Pancreas (tissue), 10 donors: ENCODE results near the gene XKRX. TPM values are rescaled to one million over a fixed set of nuclear protein-coding genes. Genes with fewer than 3 reads are reported as not detected.

Experiments
- ATAC-seq, 4 donors: fragments of 200-7000 bp; cut with Tn5 transposase; one replicate each; pipeline versions ENCODE4 v1.8.0 to v1.9.1; 2020; ENCODE audit warnings: mild to moderate bottlenecking in 4 of 4, moderate library complexity in 4 of 4
- DNase-seq, 6 donors: peaks; one replicate each; pipeline ENCODE4 v3.0.0-alpha.2; 2020
- FAIRE-seq: peaks from 2 replicates; lab custom pipeline; 2012; peaks lifted over from hg19 to GRCh38; lab: Jason Lieb, UNC
- H3K27ac ChIP-seq, 4 donors: fragments of 200-600 bp; sonication (generic); 1 replicate in 3 of 4; 2 replicates in 1 of 4; pipeline versions ENCODE4 v1.5.0 to v1.8.0; 2020
- H3K27me3 ChIP-seq, 4 donors: fragments of 200-600 bp; one replicate each; pipeline ENCODE4 v1.8.0; 2021
- H3K36me3 ChIP-seq, 3 donors: fragments of 200-600 bp; sonication (generic) in 1 of 3; one replicate each; pipeline versions ENCODE4 v1.5.0 to v1.8.0; 2020 to 2021
- H3K4me1 ChIP-seq, 3 donors: fragments of 200-600 bp; one replicate each; pipeline ENCODE4 v1.8.0; 2021
- H3K4me3 ChIP-seq, 4 donors: fragments of 200-600 bp; sonication (generic) in 2 of 4; one replicate each; pipeline versions ENCODE4 v1.5.0 to v1.8.0; 2020 to 2021
- H3K9me3 ChIP-seq, 4 donors: fragments of 200-600 bp; one replicate each; pipeline ENCODE4 v1.8.0; 2021
- WGBS, 2 donors: extraction: QIAGEN DNeasy Blood & Tissue Kit; methylation state at CpG; one replicate each; pipeline ENCODE4 v1.1.7; 2013; 5-methylcytosine and 5-hydroxymethylcytosine counted together
- intact Hi-C, 3 donors: fragments of 100-400 bp; cut with DNase I; formaldehyde crosslinking; loops; one replicate each; pipeline versions ENCODE4 v1.11.1 to v1.14.2; 2022
- polyA plus RNA-seq, 2 donors: library from polyadenylated mRNA; stranded (reverse); fragments of 200-250 nt; gene quantifications; one replicate each; pipeline ENCODE4 v1.2.3, GENCODE V29; 2013
- total RNA-seq, 6 donors: library from RNA; stranded (reverse); fragmentation: NEBNext Ultra II Directional in 4 of 6; extraction: Animal tissue kit (Norgen Biotek cat#: 25700) in 4 of 6; gene quantifications; one replicate each; pipeline versions ENCODE4 v1.2.1 to v1.2.4, GENCODE V29; 2021 to 2023
- TF ChIP-seq, protein P1 (sequence below), 4 donors: fragments of 200-600 bp; sonication (generic) in 3 of 4; IDR thresholded peaks; one replicate each; pipeline versions ENCODE4 v1.5.0 to v1.8.0; 2021; ENCODE audit warnings: antibody characterized with exemption in 4 of 4
- donor health status: healthy with polysubstance abuse.
- donor health status: DM: no; HTN: no; CAD: no; lungs with moderate emphysema.
- donor health status: DM: no; HTN: no; CAD: no.
- donor health status: control.
- donor health status: control.
- donor health status: Bipolar disorder and iron deficiency.
- donor health status: DM: yes; HTN: yes; CAD: no.
- donor health status: DM: no; HTN: no; CAD: no.
- donor health status: DM: no; HTN: no; CAD: no.
- donor health status: DM: yes; HTN: yes; CAD: no.

XKRX gene
- total and polyA plus RNA-seq, 8 donors: 0.05 to 0.35 (median 0.09) TPM; not detected in 2

DNA sequence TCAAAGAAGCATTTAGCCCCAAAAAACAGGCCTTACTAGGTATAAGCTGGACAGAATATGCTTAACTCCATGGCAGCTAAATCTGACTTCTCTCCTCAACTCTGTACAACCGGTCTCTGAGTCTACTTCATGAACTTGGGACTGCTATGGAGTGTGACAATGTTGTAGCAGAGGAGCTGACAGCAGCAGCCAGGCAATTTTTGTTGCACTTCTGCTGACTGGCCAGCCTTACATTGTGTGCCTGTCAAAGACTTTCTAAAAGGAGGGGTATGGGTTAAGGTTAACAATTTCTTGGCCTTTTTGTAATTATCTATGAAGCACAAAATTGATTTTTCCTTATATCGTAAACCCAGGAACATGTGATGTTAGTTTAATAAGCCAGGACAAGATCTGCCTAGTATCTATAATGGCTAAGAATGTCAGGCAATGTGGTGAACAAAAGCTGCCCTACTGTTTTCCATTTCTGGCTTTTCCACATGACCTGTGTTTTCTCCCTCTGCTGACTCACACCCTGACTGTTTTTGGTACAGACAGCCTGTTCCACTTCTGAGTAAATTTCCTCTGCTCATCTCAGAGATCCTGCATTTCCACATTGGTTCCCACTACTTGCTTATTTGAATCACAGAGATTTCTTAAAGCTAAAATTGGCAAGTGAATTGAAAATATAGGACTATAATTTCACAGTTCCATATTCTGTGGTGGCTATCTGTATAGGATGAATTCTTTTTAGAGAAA, 63.9 kb downstream of the XKRX start:
- Histone ChIP-seq H3K27me3 (peaks cover 0 to 24% (median 7%) of the 10 kb centered on the region in 4 donors), H3K4me1 (no peaks in the 10 kb centered on the region), H3K4me3 (no peak overlapping the region), H3K36me3 (no peaks in the 10 kb centered on the region), H3K27ac (no peak overlapping the region), H3K9me3 (no peaks in the 10 kb centered on the region)
- no peak for DNase-seq
- TF ChIP-seq, protein P1, sequence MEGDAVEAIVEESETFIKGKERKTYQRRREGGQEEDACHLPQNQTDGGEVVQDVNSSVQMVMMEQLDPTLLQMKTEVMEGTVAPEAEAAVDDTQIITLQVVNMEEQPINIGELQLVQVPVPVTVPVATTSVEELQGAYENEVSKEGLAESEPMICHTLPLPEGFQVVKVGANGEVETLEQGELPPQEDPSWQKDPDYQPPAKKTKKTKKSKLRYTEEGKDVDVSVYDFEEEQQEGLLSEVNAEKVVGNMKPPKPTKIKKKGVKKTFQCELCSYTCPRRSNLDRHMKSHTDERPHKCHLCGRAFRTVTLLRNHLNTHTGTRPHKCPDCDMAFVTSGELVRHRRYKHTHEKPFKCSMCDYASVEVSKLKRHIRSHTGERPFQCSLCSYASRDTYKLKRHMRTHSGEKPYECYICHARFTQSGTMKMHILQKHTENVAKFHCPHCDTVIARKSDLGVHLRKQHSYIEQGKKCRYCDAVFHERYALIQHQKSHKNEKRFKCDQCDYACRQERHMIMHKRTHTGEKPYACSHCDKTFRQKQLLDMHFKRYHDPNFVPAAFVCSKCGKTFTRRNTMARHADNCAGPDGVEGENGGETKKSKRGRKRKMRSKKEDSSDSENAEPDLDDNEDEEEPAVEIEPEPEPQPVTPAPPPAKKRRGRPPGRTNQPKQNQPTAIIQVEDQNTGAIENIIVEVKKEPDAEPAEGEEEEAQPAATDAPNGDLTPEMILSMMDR (IDR thresholded peaks at IDR 0.05): no peak
- peak in 1 of 4 donors; percentile 19 for ATAC-seq
- WGBS, 2 donors: 29 to 48% methylated on average over 2 of the region's 2 CpGs
- intact Hi-C loops: no loop called here
- FAIRE-seq: no peak

Other genes with a start within 250 kb of the XKRX start
- gene SYTL4, start 196.8 kb downstream of the XKRX start, total RNA-seq: 10 to 100 TPM in 2 of 6 donors, 1 to 10 TPM in 4; 3.2 to 12.3 (median 7.9) TPM
- 10 to 100 TPM in 1 of 2 donors, 1 to 10 TPM in 1; 4.0 to 23.7 TPM for gene SYTL4, start 196.8 kb downstream of the XKRX start, polyA plus RNA-seq
- 1 to 10 TPM; 2.5 to 6.0 (median 4.7) TPM for gene CSTF2, start 108.5 kb downstream of the XKRX start, total RNA-seq
- gene CSTF2, start 108.5 kb downstream of the XKRX start, polyA plus RNA-seq: 1 to 10 TPM; 1.6 to 4.1 TPM
- gene NOX1, start 54.6 kb downstream of the XKRX start, total RNA-seq: under 1 TPM in 1 of 6 donors, not detected in 5; 0.16 TPM
- gene NOX1, start 54.6 kb downstream of the XKRX start, polyA plus RNA-seq: not detected
- gene ARL13A, start 40.8 kb upstream of the XKRX start, total RNA-seq: not detected
- not detected for gene ARL13A, start 40.8 kb upstream of the XKRX start, polyA plus RNA-seq
- gene TRMT2B, start 123.2 kb upstream of the XKRX start, total RNA-seq: 10 to 100 TPM in 1 of 6 donors, 1 to 10 TPM in 5; 6.1 to 11.4 (median 7.5) TPM
- gene TRMT2B, start 123.2 kb upstream of the XKRX start, polyA plus RNA-seq: 1 to 10 TPM; 7.3 to 7.4 TPM
- gene TMEM35A, start 150.0 kb upstream of the XKRX start, total RNA-seq: under 1 TPM in 5 of 6 donors, not detected in 1; 0.08 to 0.25 (median 0.14) TPM
- under 1 TPM; 0.34 to 0.59 TPM for gene TMEM35A, start 150.0 kb upstream of the XKRX start, polyA plus RNA-seq
- under 1 TPM in 5 of 6 donors, not detected in 1; 0.16 to 0.44 (median 0.35) TPM for gene CENPI, start 169.3 kb upstream of the XKRX start, total RNA-seq
- gene CENPI, start 169.3 kb upstream of the XKRX start, polyA plus RNA-seq: under 1 TPM; 0.26 to 0.34 TPM